ENCODE data around the gene ART5. TPM values are rescaled to one million over a fixed set of nuclear protein-coding genes. Genes with fewer than 3 reads are reported as not detected.
"Not testable (repeated sequence)": the region's sequence is repeated elsewhere in the genome, so short reads cannot be mapped to it uniquely, and the experiment has no call there.

The ART5 gene
- total RNA-seq, 1 donor from 2014 or later, result 3.2 TPM

GRCh38 chr11:3659595-3660515, 18.1 kb upstream of the ART5 start:
- no peak for TF ChIP-seq CTCF (IDR thresholded peaks at IDR 0.05)
- TF ChIP-seq POLR2A (IDR thresholded peaks at IDR 0.05), result no peak
- no peak for TF ChIP-seq POLR2AphosphoS5 (IDR thresholded peaks at IDR 0.05; ENCODE audit: insufficient read depth in 1 of 2, low read depth in 1 of 2)
- Histone ChIP-seq H3K36me3 (no peaks in the 10 kb centered on the region), H3K4me1 (no peaks in the 10 kb centered on the region), H3K4me3 (no peak overlapping the region), H3K9me3 (no peaks in the 10 kb centered on the region), H3K27ac (no peak overlapping the region), H3K27me3 (no peaks in the 10 kb centered on the region)
- no peak for DNase-seq (ENCODE audit: extremely low spot score in 2 of 2)
- intact Hi-C loops (cut with DNase I), result no loop called here

GRCh38 chr11:3658252-3658651, 16.5 kb upstream of the ART5 start:
- Histone ChIP-seq H3K4me1 (no peaks in the 10 kb centered on the region), H3K27ac (no peak overlapping the region), H3K27me3 (no peaks in the 10 kb centered on the region), H3K4me3 (no peak overlapping the region), H3K9me3 (no peaks in the 10 kb centered on the region), H3K36me3 (no peaks in the 10 kb centered on the region)
- no peak for DNase-seq (ENCODE audit: extremely low spot score in 2 of 2)
- TF ChIP-seq POLR2A (IDR thresholded peaks at IDR 0.05) (no peak), CTCF (IDR thresholded peaks at IDR 0.05) (no peak), POLR2AphosphoS5 (IDR thresholded peaks at IDR 0.05; ENCODE audit: insufficient read depth in 1 of 2, low read depth in 1 of 2) (no peak)
- intact Hi-C loops (cut with DNase I), result no loop called here

- not testable (repeated sequence) for H3K4me3 ChIP-seq; DNase-seq (ENCODE audit: extremely low spot score in 2 of 2)
Observed at GRCh38 chr11:3657331-3657730, 15.5 kb upstream of the ART5 start.

GRCh38 chr11:3655547-3655946, 13.8 kb upstream of the ART5 start:
- H3K9me3 ChIP-seq, result no peaks in the 10 kb centered on the region
- TF ChIP-seq CTCF (IDR thresholded peaks at IDR 0.05) (no peak), POLR2A (IDR thresholded peaks at IDR 0.05) (no peak), POLR2AphosphoS5 (IDR thresholded peaks at IDR 0.05; ENCODE audit: insufficient read depth in 1 of 2, low read depth in 1 of 2) (no peak)
- no peak overlapping the region for H3K4me3 ChIP-seq
- H3K27me3 ChIP-seq, result no peaks in the 10 kb centered on the region
- no peaks in the 10 kb centered on the region for H3K4me1 ChIP-seq
- intact Hi-C loops (cut with DNase I), result no loop called here
- no peaks in the 10 kb centered on the region for H3K36me3 ChIP-seq
- no peak for DNase-seq (ENCODE audit: extremely low spot score in 2 of 2)
- H3K27ac ChIP-seq, result no peak overlapping the region

More at GRCh38 chr11:3657331-3657730, 15.5 kb upstream of the ART5 start:
- H3K4me1 ChIP-seq; H3K36me3 ChIP-seq; H3K9me3 ChIP-seq; intact Hi-C loops (cut with DNase I); H3K27me3 ChIP-seq; H3K27ac ChIP-seq: not testable (repeated sequence)

GRCh38 chr11:3652514-3652913, 10.7 kb upstream of the ART5 start:
- H3K9me3 ChIP-seq; H3K4me1 ChIP-seq; DNase-seq (ENCODE audit: extremely low spot score in 2 of 2); H3K27me3 ChIP-seq; H3K36me3 ChIP-seq; H3K4me3 ChIP-seq; H3K27ac ChIP-seq; intact Hi-C loops (cut with DNase I): not testable (repeated sequence)

- H3K9me3 ChIP-seq; intact Hi-C loops (cut with DNase I); DNase-seq (ENCODE audit: extremely low spot score in 2 of 2); H3K36me3 ChIP-seq; H3K4me3 ChIP-seq; H3K27ac ChIP-seq; H3K27me3 ChIP-seq; H3K4me1 ChIP-seq: not testable (repeated sequence)
Observed at GRCh38 chr11:3649374-3649773, 7.6 kb upstream of the ART5 start.

- H3K4me1 ChIP-seq; H3K27me3 ChIP-seq; H3K36me3 ChIP-seq; H3K4me3 ChIP-seq; H3K27ac ChIP-seq; H3K9me3 ChIP-seq; intact Hi-C loops (cut with DNase I); DNase-seq (ENCODE audit: extremely low spot score in 2 of 2): not testable (repeated sequence)
Observed at GRCh38 chr11:3648843-3649242, 7.1 kb upstream of the ART5 start.

Measured in vagina (tissue), 2 donors.